Left cardiac atrium (tissue), 4 donors: ENCODE results near the gene STK11. TPM values are rescaled to one million over a fixed set of nuclear protein-coding genes. Genes with fewer than 3 reads are reported as not detected.

Source experiments
- ATAC-seq, 2 donors: fragments of 200-7000 bp; cut with Tn5 transposase; one replicate each; pipeline ENCODE4 v1.9.1; 2020; ENCODE audit warnings: mild to moderate bottlenecking in 2 of 2, moderate library complexity in 2 of 2
- DNase-seq: peaks from one replicate; pipeline ENCODE4 v3.0.0-alpha.2; 2020
- intact Hi-C, 2 donors: fragments of 100-400 bp; cut with DNase I; formaldehyde crosslinking; loops; one replicate each; pipeline versions ENCODE4 v1.14.1 to v1.15.1; 2022 to 2023
- total RNA-seq, 2 donors: library from RNA; stranded (reverse); fragmentation: NEBNext Ultra II Directional; extraction: Animal tissue kit (Norgen Biotek cat#: 25700); gene quantifications; one replicate each; pipeline ENCODE4 v1.2.1, GENCODE V29; 2021
- donor health status: DM: no; HTN: yes; CAD: no.
- donor health status: DM: no; HTN: yes; CAD: no; lungs with severe emphysema.
- donor health status: DM: yes; HTN: yes; CAD: no.
- donor health status: Dilated cardiomyopathy.

The STK11 gene
- total RNA-seq, 2 donors from 2014 or later, result 48.2 to 53.0 TPM

DNA sequence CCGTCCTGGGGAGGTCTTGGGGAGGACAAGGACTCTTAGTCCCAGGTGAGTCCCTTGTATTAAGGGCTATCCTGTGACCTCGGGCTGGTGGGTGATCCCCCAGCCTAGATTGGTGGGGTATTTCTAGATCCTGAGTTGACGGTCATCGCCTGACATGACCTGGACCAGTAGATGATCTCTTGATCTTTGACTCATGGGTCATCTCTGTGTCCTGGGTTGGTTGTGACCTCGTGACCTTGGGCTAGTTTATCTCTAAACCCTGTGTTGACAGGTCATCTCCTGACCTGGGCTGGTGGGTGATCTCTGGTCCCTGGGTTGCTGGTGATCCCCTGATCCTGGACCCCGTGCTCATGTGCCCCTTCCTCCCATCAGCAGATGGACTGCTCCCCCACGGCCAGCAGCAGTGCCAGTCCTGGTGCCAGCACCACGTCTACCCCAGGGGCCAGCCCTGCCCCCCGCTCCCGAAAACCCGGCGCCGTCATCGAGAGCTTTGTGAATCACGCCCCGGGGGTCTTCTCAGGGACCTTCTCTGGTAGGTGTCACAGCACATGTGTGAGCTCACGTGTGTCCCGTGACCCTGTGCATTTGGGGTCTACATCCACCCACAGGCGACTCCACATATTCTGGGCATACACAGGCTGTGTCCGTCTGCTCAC is 49.1 kb downstream of the STK11 start:
- no peak for ATAC-seq
- intact Hi-C loops, result no loop called here

GRCh38 chr19:1255186-1256161 is 49.9 kb downstream of the STK11 start:
- intact Hi-C loops, result no loop called here
- no peak for ATAC-seq
- DNase-seq, result no peak

More for the DNA sequence above, 49.1 kb downstream of the STK11 start:
- DNase-seq, result no peak

GRCh38 chr19:1256646-1257474 is 51.3 kb downstream of the STK11 start:
- ATAC-seq, result no peak
- intact Hi-C loops, result no loop called here
- DNase-seq, result no peak

GRCh38 chr19:1257475-1258162 is 52.0 kb downstream of the STK11 start:
- intact Hi-C loops, result no loop called here
- ATAC-seq (no peak), DNase-seq (no peak)

GRCh38 chr19:1258163-1258492 is 52.5 kb downstream of the STK11 start:
- intact Hi-C loops, result no loop called here
- no peak for ATAC-seq

DNA sequence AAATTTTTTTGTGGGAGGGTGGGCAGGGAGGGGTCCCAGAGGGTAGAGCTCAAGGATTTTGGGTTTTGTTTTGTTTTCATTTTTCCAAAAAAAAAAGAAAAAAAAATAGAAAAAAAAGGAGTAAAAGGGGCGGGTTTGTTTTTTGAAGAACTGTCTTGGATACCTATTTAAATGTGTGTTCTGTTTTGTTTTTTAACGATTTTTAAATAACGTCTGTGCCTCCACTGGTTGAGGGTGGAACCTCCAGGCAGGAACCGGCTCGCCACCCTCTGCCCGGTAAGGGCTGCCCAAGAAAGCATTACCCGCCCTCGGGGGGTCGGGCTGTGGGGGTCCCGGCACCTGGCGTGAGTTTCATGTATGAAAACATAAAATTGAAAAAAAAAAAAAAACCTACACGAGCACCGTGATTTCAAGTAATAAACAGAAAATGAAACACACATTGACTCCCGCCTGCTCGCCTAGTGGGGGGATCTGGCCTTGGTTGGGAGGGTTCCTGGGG is 53.2 kb downstream of the STK11 start:
- DNase-seq, result no peak
- intact Hi-C loops, result no loop called here
- ATAC-seq, result no peak

More at GRCh38 chr19:1258163-1258492, 52.5 kb downstream of the STK11 start:
- no peak for DNase-seq

DNA sequence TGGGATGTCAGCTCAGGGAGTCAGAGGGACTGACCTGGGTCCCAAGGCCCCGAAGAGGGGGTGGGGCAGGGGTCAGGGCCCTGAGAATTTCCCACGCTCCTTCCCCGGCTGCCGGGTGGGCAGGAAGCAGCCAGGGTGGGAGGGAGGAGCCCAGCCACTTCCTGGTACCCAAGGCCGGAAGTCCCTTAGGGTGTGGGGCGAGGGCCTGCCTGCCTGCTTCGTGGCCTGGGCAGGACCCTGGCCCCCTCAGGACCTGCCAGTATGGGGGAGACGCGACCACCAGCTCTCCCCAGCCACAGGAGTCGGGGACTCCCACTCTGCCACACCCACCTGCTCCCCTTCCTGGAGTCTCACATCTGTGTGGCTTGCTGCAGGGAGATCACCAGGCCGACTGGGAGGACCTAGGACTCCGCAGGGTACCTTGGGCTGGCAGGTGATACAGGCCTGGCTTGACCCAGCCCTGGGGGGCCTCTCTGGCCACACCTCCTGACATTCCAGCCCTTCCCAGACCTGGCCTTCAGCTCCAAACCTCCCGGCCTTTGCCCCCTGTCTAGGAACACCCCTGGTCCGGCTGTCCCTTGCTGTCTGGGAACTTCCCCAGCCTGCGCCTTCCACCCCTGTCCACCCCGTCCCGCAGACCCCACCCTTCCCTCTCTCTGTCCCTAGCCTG is 53.8 kb downstream of the STK11 start:
- DNase-seq (peak; percentile 87), ATAC-seq (peak; percentile 7 to 11)
- intact Hi-C loops, result no loop called here

- peak; percentile 61 for DNase-seq
- intact Hi-C loops, result no loop called here
- ATAC-seq, result peak; percentile 1 to 3
These were observed 54.5 kb downstream of the STK11 start for GRCh38 chr19:1259876-1260748.

DNA sequence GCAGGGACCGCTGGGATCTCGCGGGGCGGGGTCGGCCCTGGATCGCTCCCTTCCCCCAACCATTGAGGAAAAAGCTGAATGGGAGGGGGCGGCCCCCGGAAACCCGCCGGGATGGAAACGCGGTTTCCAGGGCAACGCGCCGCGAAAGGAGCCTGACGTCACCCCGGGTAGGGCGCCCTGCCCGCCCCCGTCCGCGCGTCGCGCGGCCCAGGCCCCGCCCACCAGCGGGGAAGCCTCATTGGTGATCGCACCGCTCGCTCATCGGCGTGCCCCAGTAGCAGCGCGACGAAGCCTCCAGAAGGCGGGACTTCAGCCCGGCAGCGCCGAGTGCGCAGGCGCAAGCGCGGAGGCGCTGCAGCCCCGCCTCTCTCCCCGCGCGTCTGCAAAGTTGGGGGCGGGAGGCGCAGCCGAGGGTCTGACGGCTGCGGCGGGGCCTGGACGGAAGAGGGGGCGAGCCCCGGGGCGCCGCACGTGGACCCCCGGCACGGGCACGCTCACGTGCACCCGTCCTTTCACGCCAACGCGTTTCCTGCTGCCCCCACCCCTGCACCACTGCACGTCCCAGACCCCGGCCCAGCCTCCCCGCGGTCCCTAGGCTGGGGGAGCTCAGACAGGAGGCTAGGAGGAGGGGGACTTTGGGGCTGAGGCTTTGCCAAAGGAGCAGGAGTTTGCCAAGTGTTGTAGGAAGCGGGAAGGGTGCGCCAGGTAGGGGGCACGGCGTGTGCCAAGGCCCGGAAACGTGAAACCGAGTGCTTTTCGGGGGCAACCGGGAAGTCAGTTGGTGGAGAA is 55.4 kb downstream of the STK11 start:
- intact Hi-C loops, result no loop called here

GRCh38 chr19:1261538-1261797 is 55.9 kb downstream of the STK11 start:
- no peak for DNase-seq
- intact Hi-C loops, result no loop called here
- no peak for ATAC-seq

More for the DNA sequence above, 55.4 kb downstream of the STK11 start:
- ATAC-seq, result peak; percentile 81 to 91
- DNase-seq, result peak; percentile 97

GRCh38 chr19:1261798-1262622 is 56.4 kb downstream of the STK11 start:
- intact Hi-C loops, result no loop called here
- ATAC-seq (peak; percentile 6 to 22), DNase-seq (no peak)

GRCh38 chr19:1262623-1263123 is 57.1 kb downstream of the STK11 start:
- no peak for ATAC-seq
- no peak for DNase-seq
- intact Hi-C loops, result no loop called here

DNA sequence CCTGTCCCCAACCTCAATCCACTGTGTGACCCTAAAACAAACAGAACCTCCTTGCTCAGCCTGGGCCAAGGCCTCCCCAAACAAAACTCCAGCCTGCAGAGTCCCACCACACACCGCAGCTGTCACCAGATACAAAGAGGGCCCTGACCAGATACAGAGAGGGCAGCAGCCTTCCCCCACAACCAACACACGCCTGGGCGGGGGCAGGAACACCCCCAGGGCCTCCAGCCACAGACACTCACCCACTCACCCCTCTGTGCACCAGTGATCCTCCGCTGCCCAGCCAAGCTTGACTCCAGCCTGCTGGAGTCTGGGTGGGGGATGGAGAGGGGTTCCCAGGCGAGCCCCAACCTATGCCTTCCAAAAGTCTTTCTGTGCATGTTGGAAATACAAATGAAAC is 57.6 kb downstream of the STK11 start:
- ATAC-seq, result no peak
- intact Hi-C loops, result no loop called here
- DNase-seq, result no peak

DNA sequence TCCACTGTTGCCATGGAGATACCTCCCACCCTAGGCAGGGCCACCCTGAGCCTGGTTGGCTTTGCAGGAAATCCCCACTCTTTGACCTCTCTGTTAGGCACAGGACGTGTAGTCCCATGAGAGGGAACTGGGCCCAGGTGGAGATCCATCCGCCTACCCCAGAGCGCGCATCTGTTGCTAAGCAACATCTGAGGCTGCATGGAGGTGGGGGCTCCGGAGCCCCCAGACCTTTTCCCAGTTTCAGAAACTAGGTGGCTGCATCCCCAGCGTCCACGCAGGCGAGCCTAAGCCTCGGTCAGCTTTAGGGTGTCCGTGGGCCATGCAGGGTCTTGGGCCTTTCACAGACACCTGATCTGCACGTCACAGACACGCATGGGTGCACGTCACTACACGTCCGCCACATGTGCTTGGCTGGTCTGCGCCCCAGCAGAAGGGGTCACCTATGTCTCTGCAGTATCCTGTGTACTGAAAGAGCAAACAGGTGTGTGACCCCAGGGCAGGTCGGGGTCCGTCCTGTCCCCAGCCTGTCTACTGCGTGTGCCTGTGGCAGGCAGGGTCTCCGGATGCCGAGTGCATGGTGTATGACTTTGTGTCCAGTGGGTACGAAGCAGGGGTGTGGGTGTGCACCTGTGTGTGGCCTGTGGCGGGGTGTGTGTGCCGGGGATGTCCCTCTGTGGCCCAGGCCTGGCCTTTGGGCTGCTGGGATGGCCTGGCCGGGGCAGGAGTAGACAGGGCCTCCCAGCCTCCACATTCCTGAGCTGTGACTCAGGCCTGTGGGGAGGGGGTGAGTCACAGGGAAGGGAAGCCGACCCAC is 59.4 kb downstream of the STK11 start:
- intact Hi-C loops, result no loop called here
- DNase-seq (peak; percentile 84), ATAC-seq (peak in 1 of 2 donors; percentile 11)

DNA sequence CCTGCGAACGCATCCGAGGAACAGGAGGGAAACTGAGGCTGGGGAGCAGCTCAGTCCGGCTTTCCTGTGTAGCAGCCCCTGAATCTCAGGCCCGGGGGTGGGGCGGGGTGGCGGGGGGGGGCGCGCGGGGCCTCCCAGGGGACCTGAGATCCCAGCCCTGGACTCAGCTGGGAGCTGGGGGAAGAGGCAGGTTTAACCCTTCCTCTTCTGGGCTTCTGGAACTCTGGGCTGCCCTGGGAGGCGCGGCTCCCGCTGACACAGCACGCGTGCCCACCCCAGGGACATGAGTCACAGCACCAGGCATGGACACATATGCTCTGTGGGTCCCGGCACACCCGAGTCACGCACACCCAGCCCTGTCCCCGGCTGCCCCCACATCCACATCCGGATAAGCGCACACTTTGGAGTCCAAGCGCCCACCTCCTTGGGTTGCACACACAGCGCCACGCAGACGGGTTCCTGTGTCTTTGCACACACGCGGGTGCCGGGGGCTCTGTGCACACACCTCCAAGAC is 60.1 kb downstream of the STK11 start:
- peak; percentile 84 for DNase-seq
- ATAC-seq, result peak in 1 of 2 donors; percentile 2
- intact Hi-C loops, result loop anchor here in 1 of 2 donors (2.0 kb wide), 1 partner anchor 23 kb away; no protein-coding TSS in a partner anchor
